Lower lobe of right lung (tissue), 2 donors: ENCODE data around the gene TMEM35B. TPM values are rescaled to one million over a fixed set of nuclear protein-coding genes. Genes with fewer than 3 reads are reported as not detected.
"Not testable (repeated sequence)": the region's sequence is repeated elsewhere in the genome, so short reads cannot be mapped to it uniquely, and the experiment has no call there.

Source experiments
- ATAC-seq, 2 donors: fragments of 200-7000 bp; cut with Tn5 transposase; one replicate each; pipeline ENCODE4 v1.9.1; 2020 to 2022; ENCODE audit warnings: mild to moderate bottlenecking in 2 of 2, moderate library complexity in 2 of 2
- DNase-seq: peaks from one replicate; pipeline ENCODE4 v3.0.0-alpha.2; 2020
- H3K27ac ChIP-seq: fragments of 200-600 bp; one replicate; pipeline ENCODE4 v1.8.0; 2022
- H3K27me3 ChIP-seq: fragments of 200-600 bp; one replicate; pipeline ENCODE4 v1.8.0; 2022; ENCODE audit warnings: low read depth
- H3K36me3 ChIP-seq: fragments of 200-600 bp; one replicate; pipeline ENCODE4 v1.8.0; 2022; ENCODE audit warnings: mild to moderate bottlenecking
- H3K4me1 ChIP-seq: fragments of 200-600 bp; one replicate; pipeline ENCODE4 v1.8.0; 2022
- H3K4me3 ChIP-seq: fragments of 200-600 bp; one replicate; pipeline ENCODE4 v1.8.0; 2022; ENCODE audit warnings: mild to moderate bottlenecking
- H3K9me3 ChIP-seq: fragments of 200-600 bp; one replicate; pipeline ENCODE4 v1.8.0; 2022
- intact Hi-C: fragments of 100-400 bp; cut with DNase I; formaldehyde crosslinking; loops from one replicate; pipeline ENCODE4 v1.11.0; 2022
- total RNA-seq: library from RNA; stranded (reverse); fragmentation: NEBNext Ultra II Directional; extraction: Animal tissue kit (Norgen Biotek cat#: 25700); gene quantifications from one replicate; pipeline ENCODE4 v1.2.1, GENCODE V29; 2021
- TF ChIP-seq, protein P1 (sequence below): fragments of 200-600 bp; IDR thresholded peaks from one replicate; pipeline ENCODE4 v1.8.0; 2022; ENCODE audit warnings: antibody characterized with exemption, mild to moderate bottlenecking
- donor health status: DM: no; HTN: yes; CAD: no; lungs with severe emphysema.

The TMEM35B gene
- total RNA-seq, 1 donor from 2014 or later, result 47.8 TPM

- ATAC-seq, result no peak
- Histone ChIP-seq H3K36me3 (no peaks in the 10 kb centered on the region), H3K4me1 (no peaks in the 10 kb centered on the region), H3K9me3 (no peaks in the 10 kb centered on the region), H3K27me3 (no peaks in the 10 kb centered on the region), H3K27ac (no peak overlapping the region), H3K4me3 (no peak overlapping the region)
- no peak for DNase-seq
- intact Hi-C loops, result no loop called here
- TF ChIP-seq, protein P1, sequence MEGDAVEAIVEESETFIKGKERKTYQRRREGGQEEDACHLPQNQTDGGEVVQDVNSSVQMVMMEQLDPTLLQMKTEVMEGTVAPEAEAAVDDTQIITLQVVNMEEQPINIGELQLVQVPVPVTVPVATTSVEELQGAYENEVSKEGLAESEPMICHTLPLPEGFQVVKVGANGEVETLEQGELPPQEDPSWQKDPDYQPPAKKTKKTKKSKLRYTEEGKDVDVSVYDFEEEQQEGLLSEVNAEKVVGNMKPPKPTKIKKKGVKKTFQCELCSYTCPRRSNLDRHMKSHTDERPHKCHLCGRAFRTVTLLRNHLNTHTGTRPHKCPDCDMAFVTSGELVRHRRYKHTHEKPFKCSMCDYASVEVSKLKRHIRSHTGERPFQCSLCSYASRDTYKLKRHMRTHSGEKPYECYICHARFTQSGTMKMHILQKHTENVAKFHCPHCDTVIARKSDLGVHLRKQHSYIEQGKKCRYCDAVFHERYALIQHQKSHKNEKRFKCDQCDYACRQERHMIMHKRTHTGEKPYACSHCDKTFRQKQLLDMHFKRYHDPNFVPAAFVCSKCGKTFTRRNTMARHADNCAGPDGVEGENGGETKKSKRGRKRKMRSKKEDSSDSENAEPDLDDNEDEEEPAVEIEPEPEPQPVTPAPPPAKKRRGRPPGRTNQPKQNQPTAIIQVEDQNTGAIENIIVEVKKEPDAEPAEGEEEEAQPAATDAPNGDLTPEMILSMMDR, result no peak
These were observed 38.9 kb downstream of the TMEM35B start for GRCh38 chr1:34946211-34946610.

DNA sequence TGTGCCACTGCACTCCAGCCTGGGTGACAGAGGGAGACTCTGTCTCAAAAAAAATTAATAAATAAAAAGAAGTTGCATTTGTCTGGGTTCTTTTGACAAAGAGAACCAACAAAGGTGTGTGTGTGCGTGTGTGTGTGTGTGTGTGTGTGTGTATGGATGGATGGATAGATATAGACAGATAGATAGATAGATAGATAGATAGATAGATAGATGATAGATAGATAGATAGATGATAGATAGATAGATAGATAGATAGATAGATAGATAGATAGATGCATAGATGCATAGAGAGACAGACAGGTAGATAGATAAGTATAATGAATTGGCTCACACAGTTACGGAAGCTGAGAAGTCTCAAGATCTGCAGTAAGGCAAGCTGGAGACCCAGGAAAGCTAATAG lies 43.3 kb downstream of the TMEM35B start:
- H3K9me3 ChIP-seq, H3K4me3 ChIP-seq, H3K27ac ChIP-seq, intact Hi-C loops, ATAC-seq, H3K36me3 ChIP-seq, DNase-seq, H3K4me1 ChIP-seq: not testable (repeated sequence)
- H3K27me3 ChIP-seq, result peaks cover 11% of the 10 kb centered on the region

Other genes with a start within 250 kb of the TMEM35B start
- not detected for gene GJB5, start 230.3 kb downstream of the TMEM35B start, total RNA-seq
- 0.12 TPM for gene GJB4, start 225.6 kb downstream of the TMEM35B start, total RNA-seq
- gene GJB3, start 204.1 kb downstream of the TMEM35B start, total RNA-seq, result 0.80 TPM
- gene GJA4, start 192.3 kb downstream of the TMEM35B start, total RNA-seq, result 16.1 TPM
- gene SMIM12, start 125.6 kb downstream of the TMEM35B start, total RNA-seq, result 34.0 TPM
- 0.18 TPM for gene DLGAP3, start 55.7 kb downstream of the TMEM35B start, total RNA-seq
- gene ZMYM6, start 46.6 kb upstream of the TMEM35B start, total RNA-seq, result 24.8 TPM
- 12.6 TPM for gene ZMYM1, start 94.0 kb upstream of the TMEM35B start, total RNA-seq
- 182 TPM for gene SFPQ, start 207.8 kb upstream of the TMEM35B start, total RNA-seq